NCI-H526 treated with DMSO at 0.1 percent for 48 hours (cell line): ENCODE results near the gene E2F1.

Experiments
- DNase-seq: peaks from one replicate; lab custom pipeline; 2025; lab: John Stamatoyannopoulos, UW

The E2F1 gene, protein sequence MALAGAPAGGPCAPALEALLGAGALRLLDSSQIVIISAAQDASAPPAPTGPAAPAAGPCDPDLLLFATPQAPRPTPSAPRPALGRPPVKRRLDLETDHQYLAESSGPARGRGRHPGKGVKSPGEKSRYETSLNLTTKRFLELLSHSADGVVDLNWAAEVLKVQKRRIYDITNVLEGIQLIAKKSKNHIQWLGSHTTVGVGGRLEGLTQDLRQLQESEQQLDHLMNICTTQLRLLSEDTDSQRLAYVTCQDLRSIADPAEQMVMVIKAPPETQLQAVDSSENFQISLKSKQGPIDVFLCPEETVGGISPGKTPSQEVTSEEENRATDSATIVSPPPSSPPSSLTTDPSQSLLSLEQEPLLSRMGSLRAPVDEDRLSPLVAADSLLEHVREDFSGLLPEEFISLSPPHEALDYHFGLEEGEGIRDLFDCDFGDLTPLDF

GRCh38 chr20:33686100-33686983 is at the start of gene E2F1:
Gene E2F1 (minus strand): TSS chr20:33686385. CDS start chr20:33686264, 121 bp downstream.
- DNase-seq, result peak; percentile 95

- peak; percentile 49 for DNase-seq
Measured at GRCh38 chr20:33733654-33734576, 47.7 kb upstream of the E2F1 start.

DNA sequence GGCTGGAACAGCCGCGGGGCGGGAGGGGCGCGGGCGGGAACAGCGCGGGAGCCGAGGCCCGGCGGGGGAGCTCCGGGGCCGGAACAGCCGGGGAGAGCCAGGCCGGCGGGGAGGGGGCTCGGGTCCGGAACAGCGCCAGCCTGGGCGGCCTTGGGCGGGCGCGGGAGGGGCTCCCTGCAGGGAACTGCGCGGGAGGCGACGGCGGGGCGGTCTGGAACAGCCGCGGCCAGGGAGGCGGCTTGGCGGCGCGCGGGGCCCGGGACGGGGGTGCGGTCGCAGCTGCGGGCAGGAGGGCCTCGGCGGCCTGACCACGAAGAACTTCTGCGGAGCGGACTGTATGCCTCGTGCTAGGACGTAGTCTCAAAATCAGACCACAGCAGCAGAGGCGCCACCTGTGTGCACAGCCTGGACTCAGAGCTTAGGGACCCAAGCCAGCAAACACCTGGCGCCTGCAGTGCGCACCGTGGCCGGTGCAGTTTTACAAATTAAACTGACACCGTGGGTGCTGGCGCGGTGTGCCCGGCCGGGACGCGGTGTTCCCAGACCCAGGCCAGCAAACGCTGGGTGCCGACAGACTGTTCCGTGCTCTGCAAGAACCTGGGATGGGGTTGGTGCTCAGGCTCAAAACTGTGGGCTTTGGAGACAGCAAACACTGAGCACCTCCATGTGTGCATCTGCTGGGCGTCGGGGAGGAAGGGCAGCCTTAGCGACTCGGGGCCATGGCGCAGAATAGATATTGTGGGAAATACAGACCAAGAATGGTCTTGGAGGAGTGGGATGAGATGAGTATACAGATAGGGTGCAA is 46.2 kb upstream of the E2F1 start:
- peak; percentile 95 for DNase-seq

GRCh38 chr20:33731693-33732165 is 45.5 kb upstream of the E2F1 start, which contains the start of gene ZNF341:
Gene ZNF341 (plus strand): TSS chr20:33731996. CDS start chr20:33732022, 26 bp downstream.
- DNase-seq, result peak; percentile 93

DNA sequence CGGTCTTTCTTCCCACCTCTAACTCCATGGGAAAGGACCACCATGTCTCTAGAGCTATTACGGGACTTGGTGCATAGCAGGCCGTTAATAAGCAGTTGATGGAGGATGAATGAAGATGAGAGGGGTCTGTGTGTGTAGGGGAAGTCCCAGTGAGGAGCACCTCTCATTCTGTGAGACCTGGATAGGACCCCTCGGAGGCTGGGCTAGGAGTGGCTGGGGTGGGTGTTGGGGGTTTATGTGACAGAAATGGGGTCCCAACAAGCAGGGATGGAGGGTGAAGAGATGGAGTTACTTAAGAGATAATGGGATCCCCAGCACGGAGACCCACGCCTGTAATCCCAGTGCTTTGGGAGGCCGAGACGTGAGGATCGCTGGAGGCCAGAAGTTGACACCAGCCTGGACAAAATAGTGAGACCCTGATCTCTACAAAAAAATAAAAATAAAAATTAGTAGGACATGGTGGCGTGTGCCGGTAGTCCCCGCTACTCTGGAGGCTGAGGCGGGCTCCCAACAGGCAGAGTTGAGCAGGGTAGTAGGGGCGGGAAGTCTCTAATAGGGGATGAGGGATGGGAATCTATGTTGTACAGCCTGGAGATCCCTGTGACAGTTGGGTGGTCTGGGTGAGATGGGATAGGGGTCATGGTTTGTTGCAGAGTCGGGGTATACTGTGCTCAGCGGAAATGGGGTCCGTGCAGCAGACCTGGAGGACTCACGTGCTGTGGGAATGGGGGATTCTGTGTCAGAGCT is 44.9 kb upstream of the E2F1 start:
- no peak for DNase-seq

DNA sequence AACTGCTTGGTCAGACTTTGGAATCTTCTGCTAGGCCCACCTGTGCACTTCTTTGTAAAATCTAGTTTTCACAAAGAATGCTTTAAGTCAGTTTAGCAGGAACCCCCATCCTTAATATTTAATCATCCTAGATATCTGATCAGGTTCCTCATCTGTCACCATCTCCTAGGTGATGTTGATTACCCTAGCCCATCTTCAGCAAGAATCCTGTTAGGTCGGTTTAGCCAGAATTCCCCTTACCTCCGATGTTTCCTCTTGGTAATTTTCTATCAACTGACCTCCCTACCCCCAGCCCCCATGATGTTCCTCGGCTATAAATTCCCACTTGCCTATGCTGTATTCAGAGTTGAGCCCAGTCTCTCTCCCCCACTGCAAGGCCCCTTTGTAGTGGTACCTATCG is 42.9 kb upstream of the E2F1 start:
- DNase-seq, result no peak

GRCh38 chr20:33728463-33728862 is 42.3 kb upstream of the E2F1 start:
- DNase-seq, result no peak

DNA sequence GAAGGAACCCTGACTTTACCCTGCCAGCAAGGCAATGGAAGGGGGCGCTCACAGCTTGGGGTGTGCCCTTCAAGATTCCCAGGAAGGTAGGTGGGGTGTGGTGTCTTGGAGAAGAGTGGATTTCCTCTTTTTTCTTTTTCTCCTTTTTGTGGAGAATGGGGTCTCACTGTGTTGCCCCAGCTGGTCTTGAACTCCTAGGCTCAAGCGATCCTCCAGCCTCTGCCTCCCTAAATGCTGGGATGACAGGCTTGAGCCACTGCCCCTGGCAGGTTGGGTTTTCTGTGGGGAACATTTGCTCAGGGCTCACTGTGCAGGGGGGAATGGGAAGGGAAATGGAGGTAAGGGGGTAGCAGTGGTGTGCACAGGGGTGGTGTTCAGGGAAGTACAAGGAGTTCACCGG is 41.6 kb upstream of the E2F1 start:
- DNase-seq, result no peak

DNA sequence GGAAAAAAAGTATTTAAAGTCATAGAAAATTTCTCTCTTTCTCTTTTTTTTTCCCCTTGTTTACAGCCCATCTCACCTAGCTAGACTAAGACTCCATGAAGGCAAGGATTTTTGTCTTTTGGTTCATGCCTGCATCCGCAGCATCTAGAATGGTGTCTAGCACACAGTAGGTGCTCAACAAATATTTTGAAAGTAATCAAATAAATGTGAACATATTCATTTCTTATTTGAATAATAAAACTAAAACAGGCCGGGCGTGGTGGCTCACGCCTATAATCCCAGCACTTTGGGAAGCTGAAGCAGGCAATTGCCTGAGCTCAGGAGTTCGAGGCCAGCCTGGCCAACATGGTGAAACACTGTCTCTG is 40.9 kb upstream of the E2F1 start:
- no peak for DNase-seq

GRCh38 chr20:33725607-33726264 is 39.6 kb upstream of the E2F1 start:
- DNase-seq, result no peak

- DNase-seq, result no peak
Measured at GRCh38 chr20:33724439-33725094, 38.4 kb upstream of the E2F1 start.

- DNase-seq, result no peak
Measured at GRCh38 chr20:33721391-33722140, 35.4 kb upstream of the E2F1 start.

- DNase-seq, result peak; percentile 100
Measured at GRCh38 chr20:33719989-33720709, 34.0 kb upstream of the E2F1 start, which contains the start of gene PXMP4. Gene PXMP4 (minus strand): TSS chr20:33720310. CDS start chr20:33720207, 103 bp downstream.

DNA sequence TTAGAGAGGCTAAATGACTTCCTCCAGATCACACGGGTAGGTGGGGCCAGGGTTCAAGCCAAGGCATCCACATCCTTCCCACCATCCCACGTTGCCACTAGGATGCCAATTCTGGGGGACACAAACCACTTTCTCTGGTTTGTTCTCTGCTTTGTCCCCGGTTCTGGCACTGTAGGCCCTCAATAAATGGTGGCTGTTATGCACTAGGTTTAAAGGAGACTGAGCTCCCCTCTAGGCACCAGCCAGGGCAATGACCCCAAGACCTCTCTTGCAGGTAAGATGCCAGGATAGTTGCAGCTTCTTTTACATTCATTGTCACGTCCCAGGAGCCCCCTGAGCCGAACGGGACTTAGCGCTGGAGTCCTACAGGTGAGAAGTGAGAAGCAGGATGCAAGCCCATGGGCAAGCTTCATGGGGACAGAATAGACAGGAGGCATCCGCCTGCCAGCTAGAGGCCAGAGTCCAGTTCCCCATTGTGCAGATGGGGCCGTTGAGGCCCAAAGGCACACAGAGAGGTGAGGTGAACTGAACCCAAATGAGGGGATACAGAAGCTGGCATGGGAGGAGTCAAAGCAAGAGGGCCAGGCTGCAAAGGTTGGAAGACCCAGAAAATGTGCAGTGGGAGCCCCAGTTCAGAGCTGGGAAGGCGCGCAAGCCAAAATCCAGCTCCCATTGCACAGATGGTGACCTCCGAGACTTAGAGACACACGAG is 33.2 kb upstream of the E2F1 start:
- no peak for DNase-seq

DNA sequence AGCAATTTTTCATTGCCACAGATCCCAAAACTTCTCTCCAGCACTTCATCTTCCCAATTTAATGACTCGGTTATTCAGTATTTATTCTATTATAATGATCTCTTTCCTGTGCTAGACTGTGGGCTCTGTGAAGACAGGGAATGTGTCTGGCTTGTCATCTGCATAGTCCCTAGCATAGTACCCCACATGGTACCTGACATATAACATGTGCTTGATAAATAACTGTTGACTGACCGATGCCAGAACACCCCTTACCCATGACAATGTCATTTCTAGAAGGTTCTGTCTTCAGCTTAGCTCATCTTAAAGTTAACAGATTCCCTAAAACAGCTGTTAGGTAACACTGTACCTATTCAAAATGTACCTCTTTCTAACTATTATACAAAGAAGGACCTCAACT is 30.3 kb upstream of the E2F1 start:
- no peak for DNase-seq

DNA sequence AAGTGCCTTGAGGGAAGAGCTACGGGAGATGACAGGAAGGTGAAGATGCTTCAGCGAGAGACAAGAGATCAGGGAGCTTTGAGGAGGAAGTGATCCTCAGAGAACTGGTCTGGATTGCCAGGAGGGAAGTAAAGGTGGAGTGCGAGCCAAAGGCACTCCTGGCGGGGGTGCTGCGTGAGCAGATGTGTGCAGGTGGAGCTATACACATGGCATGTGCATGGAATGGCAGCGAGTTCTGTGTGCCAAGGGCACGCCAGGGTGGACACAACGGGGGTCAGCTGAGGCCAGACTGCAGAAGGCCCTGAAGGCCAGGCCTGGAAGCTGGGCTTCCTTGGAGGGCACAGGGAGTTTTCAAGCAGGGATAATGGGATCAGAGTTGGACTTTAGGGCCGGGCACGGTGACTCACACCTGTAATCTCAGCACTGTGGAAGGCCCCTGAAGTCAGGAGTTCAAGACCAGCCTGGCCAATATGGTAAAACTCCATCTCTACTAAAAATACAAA is 27.7 kb upstream of the E2F1 start:
- no peak for DNase-seq

- no peak for DNase-seq
Measured at GRCh38 chr20:33711446-33711738, 25.2 kb upstream of the E2F1 start.
